ENCODE results near the gene DUSP28.

GRCh38 chr2:240513549-240514287 is 46.4 kb upstream of the DUSP28 start:
- no peak for TF ChIP-seq PPARA (CRISPR knock-in tag; IDR thresholded peaks at IDR 0.05; ENCODE audit: borderline replicate concordance)
- TF ChIP-seq OSR1 (CRISPR knock-in tag; IDR thresholded peaks at IDR 0.05): no peak
- no peak for TF ChIP-seq TSHZ2 (CRISPR knock-in tag; IDR thresholded peaks at IDR 0.05)
- no peak for TF ChIP-seq ARNTL (CRISPR knock-in tag; IDR thresholded peaks at IDR 0.05; ENCODE audit: borderline replicate concordance, low read depth)
- no peak for TF ChIP-seq RARB (CRISPR knock-in tag; IDR thresholded peaks at IDR 0.05)
- TF ChIP-seq BACH2 (CRISPR knock-in tag; IDR thresholded peaks at IDR 0.05; ENCODE audit: borderline replicate concordance): no peak
- no peak for TF ChIP-seq ZFP30 (CRISPR knock-in tag; IDR thresholded peaks at IDR 0.05)
- no peak for TF ChIP-seq PATZ1 (CRISPR knock-in tag; IDR thresholded peaks at IDR 0.05; ENCODE audit: borderline replicate concordance)
- no peak for TF ChIP-seq ZNF565 (CRISPR knock-in tag; conservative IDR thresholded peaks at IDR 0.05; ENCODE audit: low read depth)
- TF ChIP-seq ZC3H10 (CRISPR knock-in tag; IDR thresholded peaks at IDR 0.05): no peak
- TF ChIP-seq TCF4 (CRISPR knock-in tag; IDR thresholded peaks at IDR 0.05; ENCODE audit: borderline replicate concordance): no peak
